ENCODE measurements around the gene CDH6.

CDH6 gene

GRCh38 chr5:31193591-31194467, at the start of gene CDH6:
Gene CDH6 (plus strand): TSS chr5:31193686. CDS start chr5:31267474, 73,788 bp downstream.
- peak; percentile 88 for DNase-seq

- no peak for DNase-seq
Observed at GRCh38 chr5:31144364-31144763, 49.1 kb upstream of the CDH6 start.

DNA sequence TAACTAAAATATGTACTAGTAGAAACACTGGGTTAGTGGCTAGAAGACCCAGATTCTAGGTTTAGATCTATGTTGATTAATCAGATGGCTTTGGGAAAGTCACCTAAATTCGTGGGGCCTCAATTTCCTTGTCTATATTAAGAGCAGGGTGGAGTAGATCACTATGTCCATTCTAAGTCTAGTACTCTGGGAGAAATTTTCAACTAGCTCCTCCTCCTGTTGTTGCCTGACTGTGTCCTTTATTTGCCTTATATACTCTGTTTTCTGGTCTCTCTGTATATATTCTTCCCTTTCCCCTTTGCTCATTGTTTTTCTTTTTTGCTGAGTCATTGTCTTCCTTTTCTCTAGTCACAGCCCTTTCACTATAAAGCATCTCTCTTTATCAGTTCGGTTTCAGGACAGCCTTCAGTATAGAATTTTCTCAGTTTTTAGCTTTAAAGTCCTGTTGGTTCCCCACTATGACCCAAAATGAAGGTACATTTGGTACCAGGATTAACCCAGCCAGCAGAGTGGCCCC, 44.5 kb upstream of the CDH6 start:
- DNase-seq, result no peak

GRCh38 chr5:31153521-31153920, 40.0 kb upstream of the CDH6 start:
- no peak for DNase-seq

DNA sequence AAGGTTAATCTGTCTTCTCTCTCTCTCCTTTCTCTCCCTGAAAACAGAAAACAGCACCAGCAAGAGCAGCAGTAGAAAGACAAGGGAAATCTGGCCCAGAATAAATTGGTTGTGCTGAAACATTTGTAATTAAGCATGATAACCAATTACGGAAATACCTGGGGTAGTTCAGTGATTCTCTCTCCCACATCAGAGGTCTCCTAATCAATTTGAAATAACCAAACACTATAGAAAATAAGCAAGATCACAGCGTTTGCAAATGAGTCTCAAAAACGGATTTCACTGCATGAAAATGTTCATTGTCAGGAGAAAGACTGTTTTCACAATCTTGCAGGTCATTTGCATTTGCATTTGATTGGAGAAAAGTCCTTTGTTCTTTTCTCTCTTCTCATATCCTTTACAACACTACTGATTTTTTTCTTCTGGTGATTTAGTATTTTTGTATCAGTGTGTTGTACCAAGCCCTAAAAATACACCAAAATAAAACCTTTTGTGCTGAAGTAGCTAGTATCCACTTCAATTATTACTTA, 36.8 kb upstream of the CDH6 start:
- DNase-seq, result no peak

DNA sequence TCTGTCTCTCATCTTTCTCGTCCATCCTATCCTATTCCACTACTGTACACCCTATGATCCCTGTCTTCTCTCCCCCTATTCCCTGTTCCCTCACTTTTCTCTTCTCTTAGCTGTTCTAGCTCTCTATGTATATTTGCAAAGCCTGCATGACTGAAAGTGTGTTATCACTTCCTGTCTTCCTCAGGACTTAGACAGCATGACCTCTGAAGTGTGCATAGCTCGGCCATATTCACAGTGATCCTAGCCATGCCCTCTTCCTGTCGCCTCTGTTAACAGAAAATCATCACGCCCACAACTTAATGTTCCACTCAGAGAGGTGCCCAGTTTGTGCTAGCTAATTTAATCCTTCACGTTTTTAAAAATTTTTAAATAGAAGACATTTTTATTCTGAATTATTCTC, 35.8 kb upstream of the CDH6 start:
- DNase-seq, result no peak

DNA sequence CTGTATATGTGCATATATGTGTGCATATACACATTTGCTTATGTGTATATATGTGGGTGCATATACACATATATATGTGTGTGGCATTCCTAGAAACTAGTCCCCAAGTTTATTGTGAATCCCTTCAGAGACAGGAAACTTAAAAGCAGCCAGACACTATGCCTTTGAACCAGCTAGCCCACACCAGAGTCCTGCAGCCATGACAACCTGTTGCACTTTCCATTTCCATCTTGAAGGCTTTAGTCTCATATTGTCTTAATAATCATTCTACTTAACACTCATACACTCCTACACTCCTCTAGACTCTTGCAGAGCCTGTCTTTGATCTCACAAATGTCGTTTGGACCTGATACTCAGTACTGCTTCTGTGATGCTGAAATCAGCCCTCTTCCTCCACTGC, 34.8 kb upstream of the CDH6 start:
- DNase-seq, result no peak

DNA sequence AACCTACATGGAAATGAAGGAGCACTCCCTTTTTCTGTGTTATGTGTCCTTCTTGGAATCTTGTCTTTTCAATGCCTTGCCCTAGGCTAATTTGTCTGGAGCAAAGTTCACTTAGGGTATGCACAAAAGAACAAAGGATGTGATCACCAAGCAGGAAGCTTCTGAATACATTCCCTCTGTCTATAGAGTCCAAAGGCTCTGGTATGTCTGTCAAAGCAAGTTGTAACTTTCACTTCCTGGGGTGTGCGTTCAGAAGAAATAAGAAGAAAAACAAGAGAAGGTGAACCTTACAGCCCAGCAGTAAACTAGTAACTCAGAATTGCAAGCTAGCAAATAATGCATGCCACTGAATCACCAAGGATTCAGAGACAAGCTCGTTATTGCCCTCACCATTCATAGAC, 31.7 kb upstream of the CDH6 start:
- peak; percentile 69 for DNase-seq

- no peak for DNase-seq
Observed at GRCh38 chr5:31165729-31166128, 27.8 kb upstream of the CDH6 start.

DNA sequence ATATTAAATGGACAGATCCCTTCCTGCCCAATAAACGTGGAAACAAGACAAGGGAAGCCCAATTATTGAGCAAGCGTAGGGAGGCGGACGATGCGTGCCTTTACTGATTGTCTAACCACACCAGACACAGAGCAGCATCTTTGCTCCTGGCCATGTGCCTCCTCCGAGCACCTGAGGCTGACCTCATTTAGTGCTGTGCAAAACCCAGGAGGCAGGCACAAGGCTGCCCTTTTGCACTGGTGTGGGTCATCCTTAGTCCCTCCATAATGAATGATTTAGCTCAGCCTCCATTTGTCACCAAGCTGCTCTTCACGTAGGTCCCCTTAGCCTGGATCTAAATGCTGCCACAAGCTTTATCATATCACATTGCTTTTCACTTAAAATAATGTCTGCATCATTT, 24.1 kb upstream of the CDH6 start:
- DNase-seq, result no peak

DNA sequence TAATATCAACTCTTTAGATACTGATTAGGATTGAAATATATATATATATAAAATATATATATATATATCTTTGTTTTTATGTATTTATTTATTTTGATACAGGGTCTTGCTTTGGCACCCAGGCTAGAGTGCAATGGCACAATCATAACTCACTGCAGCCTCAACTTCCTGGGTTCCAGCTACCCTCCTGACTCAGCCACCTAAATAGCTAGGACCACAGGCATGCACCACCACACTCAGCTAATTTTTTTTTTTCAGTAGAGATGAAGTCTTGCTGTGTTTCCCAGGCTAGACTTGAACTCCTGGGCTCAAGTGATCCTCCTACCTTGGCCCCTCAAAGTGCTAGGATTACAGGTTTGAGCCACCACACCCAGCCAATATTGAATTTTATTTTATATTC, 20.6 kb upstream of the CDH6 start:
- DNase-seq, result no peak

DNA sequence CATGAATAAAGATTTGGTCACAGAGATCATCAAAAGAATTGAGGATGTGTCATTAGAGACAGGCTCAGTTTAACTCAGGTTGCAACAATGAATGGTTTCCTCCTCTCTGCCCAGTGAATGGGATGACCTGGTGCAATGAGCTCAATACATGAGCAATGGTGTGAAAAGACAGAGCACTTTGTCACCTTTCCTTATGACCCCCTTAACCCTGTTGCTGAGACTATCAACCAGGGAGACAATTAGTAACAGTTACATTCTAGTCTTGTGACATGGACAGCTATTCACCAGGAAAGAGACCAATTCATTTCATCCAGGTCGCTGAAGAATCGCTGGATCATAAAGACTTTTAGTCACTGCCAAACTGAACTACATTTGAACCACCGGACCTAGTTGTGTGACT, 19.9 kb upstream of the CDH6 start:
- no peak for DNase-seq

- DNase-seq, result no peak
Observed at GRCh38 chr5:31181376-31181987, 12.0 kb upstream of the CDH6 start.

DNA sequence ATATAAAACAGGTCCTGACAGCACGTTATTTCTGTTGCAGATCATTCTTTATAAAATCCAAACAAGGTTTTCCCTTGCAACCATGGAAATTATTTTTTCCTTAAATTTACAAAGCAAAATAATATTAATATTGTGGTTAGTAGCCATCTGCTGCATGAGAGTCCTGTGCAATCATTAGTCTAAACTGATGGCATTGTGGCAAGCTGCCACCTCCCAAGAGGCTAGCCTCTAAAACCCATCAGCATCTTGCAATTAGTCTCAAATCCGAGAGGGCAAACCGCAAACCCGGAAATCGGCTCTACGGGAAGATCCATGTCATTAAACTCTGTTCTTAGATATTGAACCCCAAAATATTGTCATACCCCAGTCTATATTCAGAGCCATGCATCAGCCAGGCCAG, 11.3 kb upstream of the CDH6 start:
- DNase-seq, result no peak

- no peak for DNase-seq
Observed at GRCh38 chr5:31185951-31186350, 7.5 kb upstream of the CDH6 start.

- DNase-seq, result no peak
Observed at GRCh38 chr5:31186672-31187267, 6.7 kb upstream of the CDH6 start.

DNA sequence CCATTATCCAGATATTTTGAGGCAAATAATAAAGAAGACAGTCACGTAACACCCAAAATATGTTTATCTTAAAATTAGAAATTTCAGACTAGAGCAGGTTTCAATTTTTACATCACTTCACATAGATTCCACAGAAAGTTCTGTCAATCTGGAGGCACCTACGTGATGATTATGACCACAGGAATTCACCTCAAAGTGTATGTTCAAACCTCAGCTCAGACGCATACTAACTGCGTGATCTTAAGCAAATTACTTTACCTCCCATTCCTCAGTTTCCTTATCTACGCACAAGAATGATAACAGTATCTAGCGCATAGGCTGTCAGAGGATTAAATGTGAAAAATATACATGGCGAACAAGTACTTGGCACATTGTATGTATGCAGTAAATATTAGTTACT, 5.9 kb upstream of the CDH6 start:
- DNase-seq, result no peak

- DNase-seq, result no peak
Observed at GRCh38 chr5:31192442-31192841, 1.0 kb upstream of the CDH6 start.

DNA sequence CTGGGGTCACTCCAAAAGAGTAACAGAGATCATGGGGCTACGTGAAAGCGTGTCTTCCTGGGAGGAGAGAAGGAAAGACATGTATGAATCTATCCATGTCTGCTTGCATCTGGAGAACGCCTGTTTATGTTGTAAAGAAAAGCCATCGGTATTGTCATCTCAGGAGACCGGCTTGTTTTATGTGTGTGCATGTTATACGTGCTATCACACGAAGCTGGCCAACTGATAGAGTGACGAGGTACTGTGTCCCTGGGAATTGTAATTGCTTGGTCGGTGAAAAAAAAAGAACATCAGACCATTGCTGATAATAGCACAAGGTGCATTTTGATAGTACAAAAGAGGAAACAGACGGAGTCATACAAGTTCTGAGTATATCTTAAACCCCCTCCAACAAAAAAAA, 370 bp upstream of the CDH6 start:
- DNase-seq, result no peak

GRCh38 chr5:31194468-31194813, 955 bp downstream of the CDH6 start:
- DNase-seq, result no peak

DNA sequence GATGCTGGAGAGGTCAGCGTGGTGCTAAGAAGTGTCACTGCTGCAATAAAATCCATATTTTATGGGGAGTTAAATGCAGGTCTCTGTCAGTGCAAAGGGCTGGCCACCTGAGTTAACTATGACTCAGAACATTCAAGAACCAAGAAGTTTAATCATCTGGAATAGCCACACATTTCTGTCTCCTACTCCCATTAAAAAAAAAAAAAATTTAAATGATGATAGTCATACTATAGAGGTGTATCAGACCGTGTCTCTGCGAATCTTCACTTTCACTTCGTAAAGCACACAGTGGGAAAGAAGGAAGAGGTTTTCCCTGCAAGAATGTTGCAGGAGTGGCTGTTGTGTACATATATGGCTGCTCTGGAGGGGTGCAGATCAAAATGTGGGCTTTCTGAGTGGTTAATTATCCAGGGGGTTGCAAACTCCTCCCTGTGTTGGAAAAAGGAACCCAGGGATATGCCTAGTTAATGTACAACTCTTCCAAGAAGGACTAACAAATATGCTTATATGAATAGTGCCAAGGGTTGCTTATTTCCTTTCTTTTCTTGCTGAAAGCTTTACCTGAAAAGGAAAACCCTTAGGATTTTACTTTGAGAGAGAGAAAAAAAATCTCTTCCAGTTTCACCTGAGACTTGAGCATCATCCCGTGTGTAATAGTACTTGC, 1.5 kb downstream of the CDH6 start:
- no peak for DNase-seq

DNA sequence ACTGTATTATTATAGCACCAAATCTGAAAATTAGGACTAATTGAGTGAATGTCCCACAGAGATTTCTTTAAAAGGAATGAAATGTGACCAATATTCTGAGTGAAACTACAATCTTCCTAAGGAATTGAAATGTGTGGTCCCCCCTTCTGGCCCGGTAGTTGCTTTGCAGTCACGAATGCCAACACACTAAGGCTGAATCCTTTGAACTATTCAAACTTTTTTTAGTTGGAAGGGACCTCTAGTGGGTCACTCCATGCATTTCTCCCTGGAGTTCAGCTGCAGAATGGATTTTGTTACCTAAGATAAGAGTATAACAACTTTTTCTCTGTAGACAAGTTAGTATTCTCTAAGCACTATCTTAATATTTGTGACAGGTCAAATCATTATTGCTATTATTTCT, 2.8 kb downstream of the CDH6 start:
- no peak for DNase-seq

DNA sequence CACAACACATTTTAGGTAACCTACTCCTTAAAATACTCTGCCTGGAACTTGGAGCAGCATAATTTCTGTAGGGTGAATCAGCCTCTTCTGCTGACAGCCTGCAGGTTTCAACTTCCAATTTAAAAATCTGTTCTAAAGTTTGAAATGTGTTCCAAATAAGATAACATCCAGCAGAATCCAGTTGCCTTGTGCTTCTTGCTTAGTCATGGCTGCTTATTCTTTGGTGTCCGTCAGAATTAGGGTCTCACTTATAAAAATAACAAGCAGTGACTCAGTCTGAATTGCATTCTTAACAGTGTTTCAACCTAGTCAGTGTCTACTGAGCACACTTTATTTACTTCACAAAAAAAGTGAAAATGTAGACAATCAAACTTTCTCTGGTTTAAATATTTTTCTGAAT, 3.7 kb downstream of the CDH6 start:
- no peak for DNase-seq

All from islet precursor cell (in vitro differentiated cells).